ENCODE data around the gene LRTM2. TPM values are rescaled to one million over a fixed set of nuclear protein-coding genes. Genes with fewer than 3 reads are reported as not detected.

Gene LRTM2
- total and polyA plus RNA-seq, 2 experiments from 2014 or later: not detected

- in situ Hi-C loops (cut with MboI): loop anchor here (25.0 kb wide), 1 partner anchor 778 kb away; no protein-coding TSS in a partner anchor
- Histone ChIP-seq H3K79me2 (ENCODE audit: insufficient read depth) (no peaks in the 10 kb centered on the region), H4K20me1 (ENCODE audit: insufficient read depth) (no peaks in the 10 kb centered on the region), H2AFZ (no peak overlapping the region), H3K36me3 (ENCODE audit: low read depth) (no peaks in the 10 kb centered on the region), H3K9me3 (ENCODE audit: low read depth) (no peaks in the 10 kb centered on the region), H3K4me2 (ENCODE audit: unreplicated experiment) (no peak overlapping the region), H3K9ac (no peak overlapping the region), H3K27me3 (replicated peaks; ENCODE audit: insufficient read depth) (0 out of 2 replicates have a peak, but pooled peaks cover 4% of the 10 kb centered on the region), H3K9me2 (ENCODE audit: insufficient read depth) (no peaks in the 10 kb centered on the region), H3K27ac (no peak overlapping the region), H3K4me1 (ENCODE audit: insufficient read depth) (peaks cover 6% of the 10 kb centered on the region; the same call in 1 of the 2 replicates), H3K4me3 (no peak overlapping the region), H3F3A (ENCODE audit: insufficient read depth) (no peaks in the 10 kb centered on the region)
- TF ChIP-seq EZH2phosphoT487 (IDR thresholded peaks at IDR 0.05; ENCODE audit: insufficient read depth, low read depth): no peak
- no peak for TF ChIP-seq EZH2 (IDR thresholded peaks at IDR 0.05; ENCODE audit: insufficient read depth, poor library complexity, severe bottlenecking)
- no peak for DNase-seq
- 80% methylated on average over 22 of the region's 22 CpGs for WGBS, 2 experiments (ENCODE audit: low coverage in 1 of 2, low lambda C conversion rate in 2 of 2, missing lambda C conversion rate in 2 of 2)
These were observed 11.4 kb upstream of the LRTM2 start for GRCh38 chr12:1808798-1809480.

GRCh38 chr12:1809591-1810190 lies 10.7 kb upstream of the LRTM2 start:
- Histone ChIP-seq H3K27ac (no peak overlapping the region), H3K79me2 (ENCODE audit: insufficient read depth) (no peaks in the 10 kb centered on the region), H3K4me2 (ENCODE audit: unreplicated experiment) (no peak overlapping the region), H3K9ac (no peak overlapping the region), H3K4me1 (ENCODE audit: insufficient read depth) (peaks cover 6% of the 10 kb centered on the region; the same call in 1 of the 2 replicates), H3K4me3 (no peak overlapping the region), H4K20me1 (ENCODE audit: insufficient read depth) (no peaks in the 10 kb centered on the region), H3K9me3 (ENCODE audit: low read depth) (no peaks in the 10 kb centered on the region), H3K9me2 (ENCODE audit: insufficient read depth) (no peaks in the 10 kb centered on the region), H3F3A (ENCODE audit: insufficient read depth) (no peaks in the 10 kb centered on the region), H3K36me3 (ENCODE audit: low read depth) (no peaks in the 10 kb centered on the region), H2AFZ (no peak overlapping the region), H3K27me3 (replicated peaks; ENCODE audit: insufficient read depth) (peaks cover 4% of the 10 kb centered on the region; the same call in 1 of the 2 replicates)
- 79 to 80% methylated on average over 13 of the region's 13 CpGs for WGBS, 2 experiments (ENCODE audit: low coverage in 1 of 2, low lambda C conversion rate in 2 of 2, missing lambda C conversion rate in 2 of 2)
- no peak for DNase-seq
- TF ChIP-seq EZH2phosphoT487 (IDR thresholded peaks at IDR 0.05; ENCODE audit: insufficient read depth, low read depth): no peak
- TF ChIP-seq EZH2 (IDR thresholded peaks at IDR 0.05; ENCODE audit: insufficient read depth, poor library complexity, severe bottlenecking): no peak
- in situ Hi-C loops (cut with MboI): loop anchor here (5.0 to 25.0 kb wide), 2 partner anchors 128 to 778 kb away; no protein-coding TSS in a partner anchor

GRCh38 chr12:1810201-1810930 lies 10.0 kb upstream of the LRTM2 start:
- peaks cover 4% of the 10 kb centered on the region; the same call in 1 of the 2 replicates for H3K27me3 ChIP-seq (replicated peaks; ENCODE audit: insufficient read depth)
- DNase-seq: no peak
- no peak overlapping the region for H2AFZ ChIP-seq
- H3K4me1 ChIP-seq (ENCODE audit: insufficient read depth): peaks cover 6% of the 10 kb centered on the region; the same call in 1 of the 2 replicates
- no peak overlapping the region for H3K9ac ChIP-seq
- no peak overlapping the region for H3K4me2 ChIP-seq (ENCODE audit: unreplicated experiment)
- H3K9me2 ChIP-seq (ENCODE audit: insufficient read depth): no peaks in the 10 kb centered on the region
- H3F3A ChIP-seq (ENCODE audit: insufficient read depth): no peaks in the 10 kb centered on the region
- WGBS, 2 experiments (ENCODE audit: low coverage in 1 of 2, low lambda C conversion rate in 2 of 2, missing lambda C conversion rate in 2 of 2): 74 to 78% methylated on average over 20 to 21 of the region's 21 CpGs
- no peak overlapping the region for H3K4me3 ChIP-seq
- no peaks in the 10 kb centered on the region for H3K79me2 ChIP-seq (ENCODE audit: insufficient read depth)
- no peak for TF ChIP-seq EZH2 (IDR thresholded peaks at IDR 0.05; ENCODE audit: insufficient read depth, poor library complexity, severe bottlenecking)
- TF ChIP-seq EZH2phosphoT487 (IDR thresholded peaks at IDR 0.05; ENCODE audit: insufficient read depth, low read depth): no peak
- in situ Hi-C loops (cut with MboI): loop anchor here (5.0 to 25.0 kb wide), 2 partner anchors 127 to 777 kb away; no protein-coding TSS in a partner anchor
- no peak overlapping the region for H3K27ac ChIP-seq
- H4K20me1 ChIP-seq (ENCODE audit: insufficient read depth): no peaks in the 10 kb centered on the region
- no peaks in the 10 kb centered on the region for H3K36me3 ChIP-seq (ENCODE audit: low read depth)
- H3K9me3 ChIP-seq (ENCODE audit: low read depth): no peaks in the 10 kb centered on the region

- Histone ChIP-seq H3K36me3 (ENCODE audit: low read depth) (no peaks in the 10 kb centered on the region), H3K4me2 (ENCODE audit: unreplicated experiment) (no peak overlapping the region), H3K4me1 (ENCODE audit: insufficient read depth) (peaks cover 6% of the 10 kb centered on the region; the same call in 1 of the 2 replicates), H3K4me3 (no peak overlapping the region), H2AFZ (no peak overlapping the region), H3K27ac (no peak overlapping the region), H3K9me3 (ENCODE audit: low read depth) (no peaks in the 10 kb centered on the region), H3K79me2 (ENCODE audit: insufficient read depth) (no peaks in the 10 kb centered on the region), H3K27me3 (replicated peaks; ENCODE audit: insufficient read depth) (peaks cover 4% of the 10 kb centered on the region; the same call in 1 of the 2 replicates), H3K9me2 (ENCODE audit: insufficient read depth) (no peaks in the 10 kb centered on the region), H3K9ac (no peak overlapping the region), H4K20me1 (ENCODE audit: insufficient read depth) (no peaks in the 10 kb centered on the region), H3F3A (ENCODE audit: insufficient read depth) (no peaks in the 10 kb centered on the region)
- 72 to 80% methylated on average over 10 of the region's 10 CpGs for WGBS, 2 experiments (ENCODE audit: low coverage in 1 of 2, low lambda C conversion rate in 2 of 2, missing lambda C conversion rate in 2 of 2)
- no peak for DNase-seq
- TF ChIP-seq EZH2phosphoT487 (IDR thresholded peaks at IDR 0.05; ENCODE audit: insufficient read depth, low read depth): no peak
- no peak for TF ChIP-seq EZH2 (IDR thresholded peaks at IDR 0.05; ENCODE audit: insufficient read depth, poor library complexity, severe bottlenecking)
- in situ Hi-C loops (cut with MboI): loop anchor here (5.0 to 25.0 kb wide), 2 partner anchors 126 to 776 kb away; no protein-coding TSS in a partner anchor
These were observed 9.5 kb upstream of the LRTM2 start for GRCh38 chr12:1810931-1811280.
